Mammary epithelial cell (primary cell): ENCODE data around the gene DCAF8.

Source experiments
- CTCF ChIP-seq, 2 donors: IDR thresholded peaks in 1 of 2; conservative IDR thresholded peaks in 1 of 2; 2 replicates each; pipeline ENCODE4 v1.5.1; 2011 to 2012; ENCODE audit warnings: inconsistent platforms in 2 of 2, low read length in 2 of 2, mild to moderate bottlenecking in 2 of 2, control low read depth in 1 of 2, low read depth in 1 of 2; ENCODE audit not compliant: insufficient read depth in 1 of 2; ENCODE audit errors: extremely low read depth in 1 of 2
- EZH2 ChIP-seq: IDR thresholded peaks from 2 replicates; pipeline ENCODE4 v1.6.1; 2012; ENCODE audit warnings: low read length, inconsistent platforms, borderline replicate concordance

- no peak for TF ChIP-seq CTCF (conservative IDR thresholded peaks at IDR 0.05 in 1 of 2, IDR thresholded peaks at IDR 0.05 in 1 of 2; ENCODE audit: extremely low read depth in 1 of 2, insufficient read depth in 1 of 2, low read depth in 1 of 2, low read length in 2 of 2)
- no peak for TF ChIP-seq EZH2
Observed at GRCh38 chr1:160186729-160187128, 75.6 kb downstream of the DCAF8 start.
